Nephron (organoid): ENCODE data around the gene CCDC3.

Experiments used
- H3K27ac Mint-ChIP-seq, 3 experiments: 2 replicates each; pipeline ENCODE4 v1.8.0; 2020; ENCODE audit warnings: mixed read lengths in 3 of 3, mild to moderate bottlenecking in 2 of 3, moderate library complexity in 1 of 3
- H3K27me3 Mint-ChIP-seq: 2 replicates; pipeline ENCODE4 v1.8.0; 2021; ENCODE audit warnings: low read depth, mild to moderate bottlenecking, moderate library complexity, mixed read lengths
- H3K36me3 Mint-ChIP-seq: 2 replicates; pipeline ENCODE4 v1.8.0; 2020; ENCODE audit warnings: low read depth, mixed read lengths
- H3K4me1 Mint-ChIP-seq: 2 replicates; pipeline ENCODE4 v1.8.0; 2020; ENCODE audit warnings: mixed read lengths
- H3K4me3 Mint-ChIP-seq, 3 experiments: 2 replicates each; pipeline ENCODE4 v1.8.0; 2020; ENCODE audit warnings: mild to moderate bottlenecking in 3 of 3, mixed read lengths in 3 of 3, moderate library complexity in 2 of 3
- H3K9me3 Mint-ChIP-seq: 2 replicates; pipeline ENCODE4 v1.8.0; 2020; ENCODE audit warnings: mixed read lengths
- TF ChIP-seq, protein P1 (sequence below), 3 experiments: fragments of 200-600 bp; sonication (generic); IDR thresholded peaks; one replicate each; pipeline ENCODE4 v1.5.0; 2021; ENCODE audit warnings: antibody characterized with exemption in 3 of 3; ENCODE audit not compliant: unreplicated experiment in 3 of 3

The CCDC3 gene

DNA sequence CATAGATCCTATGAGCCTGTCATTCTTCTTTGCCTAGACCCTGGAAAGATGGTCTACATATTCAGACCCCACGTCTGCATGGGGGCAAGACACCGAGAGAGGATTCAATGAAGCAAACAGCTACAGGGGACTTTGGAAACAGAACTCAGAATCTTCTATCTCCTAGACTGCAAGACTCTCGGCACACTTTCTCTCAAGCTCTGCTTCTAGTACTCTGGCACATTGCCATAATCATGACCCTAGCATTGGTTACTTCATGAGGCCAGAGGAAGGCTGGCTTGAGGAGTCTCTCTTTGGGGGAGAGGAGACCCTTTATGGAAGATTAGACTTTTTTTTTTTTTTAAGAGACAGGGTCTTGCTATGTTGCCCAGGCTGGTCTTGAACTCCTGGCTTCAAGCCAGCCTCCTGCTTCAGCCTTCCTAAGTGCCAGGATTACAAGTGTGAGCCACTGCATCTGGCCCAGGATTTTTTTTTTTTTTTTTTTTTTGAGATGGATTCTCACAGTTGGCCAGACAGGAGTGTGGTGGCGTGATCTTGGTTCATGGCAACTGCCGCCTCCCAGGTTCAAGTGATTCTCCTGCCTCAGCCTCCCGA lies 20.7 kb downstream of the CCDC3 start:
- peak overlapping the region; percentile 80 to 97 (median 91) for H3K27ac Mint-ChIP-seq
- peaks cover 16% of the 10 kb centered on the region for H3K9me3 Mint-ChIP-seq
- peaks cover 4% of the 10 kb centered on the region for H3K27me3 Mint-ChIP-seq
- H3K4me3 Mint-ChIP-seq = peak overlapping the region; percentile 21 to 48 (median 43)
- no peaks in the 10 kb centered on the region for H3K36me3 Mint-ChIP-seq
- TF ChIP-seq, protein P1, sequence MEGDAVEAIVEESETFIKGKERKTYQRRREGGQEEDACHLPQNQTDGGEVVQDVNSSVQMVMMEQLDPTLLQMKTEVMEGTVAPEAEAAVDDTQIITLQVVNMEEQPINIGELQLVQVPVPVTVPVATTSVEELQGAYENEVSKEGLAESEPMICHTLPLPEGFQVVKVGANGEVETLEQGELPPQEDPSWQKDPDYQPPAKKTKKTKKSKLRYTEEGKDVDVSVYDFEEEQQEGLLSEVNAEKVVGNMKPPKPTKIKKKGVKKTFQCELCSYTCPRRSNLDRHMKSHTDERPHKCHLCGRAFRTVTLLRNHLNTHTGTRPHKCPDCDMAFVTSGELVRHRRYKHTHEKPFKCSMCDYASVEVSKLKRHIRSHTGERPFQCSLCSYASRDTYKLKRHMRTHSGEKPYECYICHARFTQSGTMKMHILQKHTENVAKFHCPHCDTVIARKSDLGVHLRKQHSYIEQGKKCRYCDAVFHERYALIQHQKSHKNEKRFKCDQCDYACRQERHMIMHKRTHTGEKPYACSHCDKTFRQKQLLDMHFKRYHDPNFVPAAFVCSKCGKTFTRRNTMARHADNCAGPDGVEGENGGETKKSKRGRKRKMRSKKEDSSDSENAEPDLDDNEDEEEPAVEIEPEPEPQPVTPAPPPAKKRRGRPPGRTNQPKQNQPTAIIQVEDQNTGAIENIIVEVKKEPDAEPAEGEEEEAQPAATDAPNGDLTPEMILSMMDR (IDR thresholded peaks at IDR 0.05; ENCODE audit: unreplicated experiment in 3 of 3) = no peak
- peaks cover 43% of the 10 kb centered on the region for H3K4me1 Mint-ChIP-seq

DNA sequence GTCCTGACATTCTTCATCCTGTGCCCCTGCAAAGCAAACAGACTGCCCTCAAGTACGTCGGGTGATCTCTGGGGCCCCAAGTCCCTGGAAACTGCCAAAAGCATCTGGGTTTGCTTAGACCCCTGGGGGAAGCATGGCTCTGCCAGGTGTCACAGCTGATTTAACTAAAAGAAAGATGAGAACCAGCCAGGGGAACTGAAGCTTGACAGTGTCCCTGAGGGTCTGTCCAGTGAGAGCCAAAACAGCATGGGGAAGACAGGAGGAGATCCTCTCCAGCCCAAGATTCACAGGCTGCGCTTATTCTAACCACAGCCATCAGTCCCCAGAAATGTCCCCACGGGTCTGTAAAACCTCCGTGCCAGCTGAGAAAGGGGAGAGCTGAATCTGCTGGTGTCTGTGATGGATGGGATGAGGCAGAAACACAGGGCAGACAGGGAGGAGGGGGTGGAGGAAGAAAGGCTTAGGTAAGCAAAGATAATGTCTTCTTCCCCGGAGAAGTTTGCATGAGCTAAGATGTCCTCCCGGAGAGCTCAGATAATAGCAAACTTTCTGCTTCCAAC lies 21.3 kb downstream of the CCDC3 start:
- TF ChIP-seq, protein P1 (IDR thresholded peaks at IDR 0.05; ENCODE audit: unreplicated experiment in 3 of 3) = no peak
- H3K27me3 Mint-ChIP-seq = peaks cover 4% of the 10 kb centered on the region
- peaks cover 13% of the 10 kb centered on the region for H3K9me3 Mint-ChIP-seq
- peaks cover 46% of the 10 kb centered on the region for H3K4me1 Mint-ChIP-seq
- H3K36me3 Mint-ChIP-seq = no peaks in the 10 kb centered on the region
- peak overlapping the region; percentile 43 to 56 (median 48) for H3K4me3 Mint-ChIP-seq
- H3K27ac Mint-ChIP-seq = peak overlapping the region; percentile 80 to 97 (median 91)

DNA sequence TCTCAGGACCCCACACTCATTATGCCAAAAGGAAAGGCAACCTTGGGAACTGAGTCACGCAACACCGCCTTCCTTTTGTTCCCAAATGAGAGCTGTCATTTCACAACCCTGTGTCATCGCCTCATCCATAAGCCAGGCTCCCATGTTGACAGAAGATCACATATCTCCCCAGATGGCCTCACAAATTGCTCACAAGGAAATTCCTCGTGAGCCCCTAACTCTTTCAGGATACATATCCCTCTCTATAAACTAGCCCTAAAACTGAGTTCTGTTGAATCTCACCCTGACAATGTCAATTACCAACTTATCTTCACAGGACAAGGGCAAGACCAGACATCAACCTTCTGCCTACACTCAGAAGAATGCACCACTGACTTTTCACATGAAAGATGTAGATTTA lies 22.6 kb downstream of the CCDC3 start:
- TF ChIP-seq, protein P1 (IDR thresholded peaks at IDR 0.05; ENCODE audit: unreplicated experiment in 3 of 3) = no peak
- H3K27me3 Mint-ChIP-seq = peaks cover 4% of the 10 kb centered on the region
- H3K27ac Mint-ChIP-seq = peak overlapping the region; percentile 46 to 75 (median 62)
- H3K9me3 Mint-ChIP-seq = peaks cover under 1% of the 10 kb centered on the region
- no peak overlapping the region for H3K4me3 Mint-ChIP-seq
- H3K4me1 Mint-ChIP-seq = peaks cover 55% of the 10 kb centered on the region
- no peaks in the 10 kb centered on the region for H3K36me3 Mint-ChIP-seq

DNA sequence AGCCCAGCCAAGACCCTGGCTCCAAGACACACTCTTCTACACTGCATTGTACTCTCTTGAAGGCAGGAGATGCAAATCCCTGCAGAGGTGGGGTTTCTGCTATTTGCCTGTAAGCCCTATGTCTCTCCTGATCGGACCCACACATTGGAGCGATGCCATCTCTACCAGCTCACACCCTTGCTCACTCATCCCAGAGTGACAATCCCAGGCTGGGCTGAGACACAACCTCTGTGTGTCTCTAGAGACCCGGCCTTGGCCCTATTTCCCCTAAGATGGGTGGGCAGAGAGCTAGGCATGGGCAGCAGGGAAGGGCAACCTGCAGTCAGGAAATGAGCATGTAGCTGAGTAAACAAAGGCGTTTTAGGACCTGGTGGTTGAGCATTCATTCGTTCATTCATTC lies 25.6 kb downstream of the CCDC3 start:
- H3K27me3 Mint-ChIP-seq = peaks cover 4% of the 10 kb centered on the region
- H3K36me3 Mint-ChIP-seq = no peaks in the 10 kb centered on the region
- H3K9me3 Mint-ChIP-seq = no peaks in the 10 kb centered on the region
- peak overlapping the region in 2 of 3 experiments; percentile 27 to 45 for H3K27ac Mint-ChIP-seq
- H3K4me1 Mint-ChIP-seq = peaks cover 55% of the 10 kb centered on the region
- TF ChIP-seq, protein P1 (IDR thresholded peaks at IDR 0.05; ENCODE audit: unreplicated experiment in 3 of 3) = no peak
- no peak overlapping the region for H3K4me3 Mint-ChIP-seq

DNA sequence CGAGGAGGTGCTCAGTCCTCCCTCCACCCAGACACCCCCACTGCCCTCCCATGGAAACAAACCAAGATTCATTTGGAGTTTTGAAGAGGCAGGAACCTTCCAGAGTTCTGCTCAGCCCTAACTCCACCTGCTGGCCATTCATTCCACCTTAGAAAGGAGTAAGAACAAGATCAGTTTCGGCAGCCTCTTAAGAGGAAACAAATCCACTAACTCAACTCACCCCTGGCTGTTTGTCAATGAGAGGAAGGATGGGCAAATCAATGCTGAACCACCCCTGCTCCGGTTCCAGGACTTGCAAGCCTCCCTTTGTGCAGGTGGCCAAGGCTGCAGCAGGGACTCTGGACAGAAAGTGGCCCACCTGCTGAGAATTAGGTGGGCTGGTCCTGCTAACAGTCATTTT lies 26.2 kb downstream of the CCDC3 start:
- no peaks in the 10 kb centered on the region for H3K9me3 Mint-ChIP-seq
- TF ChIP-seq, protein P1 (IDR thresholded peaks at IDR 0.05; ENCODE audit: unreplicated experiment in 3 of 3) = peak in 1 of 3 experiments; percentile 38
- H3K4me1 Mint-ChIP-seq = peaks cover 49% of the 10 kb centered on the region
- H3K27ac Mint-ChIP-seq = peak overlapping the region in 2 of 3 experiments; percentile 36 to 38
- peaks cover 4% of the 10 kb centered on the region for H3K27me3 Mint-ChIP-seq
- H3K36me3 Mint-ChIP-seq = no peaks in the 10 kb centered on the region
- H3K4me3 Mint-ChIP-seq = no peak overlapping the region
